HepG2 (cell line): ENCODE results near the gene NDUFB8. TPM values are rescaled to one million over a fixed set of nuclear protein-coding genes. Genes with fewer than 3 reads are reported as not detected.

Source experiments
- ARHGAP35 ChIP-seq: sonication (generic); formaldehyde crosslinking; IDR thresholded peaks from 2 replicates; pipeline ENCODE4 v1.9.0; 2022; ENCODE audit warnings: mild to moderate bottlenecking, inconsistent platforms, moderate library complexity, missing genetic modification reagents, borderline replicate concordance
- FOSL2 ChIP-seq: sonication (generic); formaldehyde crosslinking; IDR thresholded peaks from 2 replicates; pipeline ENCODE4 v1.4.0; 2020; ENCODE audit warnings: missing genetic modification reagents
- FOXO4 ChIP-seq: sonication (generic); formaldehyde crosslinking; conservative IDR thresholded peaks from 2 replicates; pipeline ENCODE4 v1.8.1; 2023; ENCODE audit warnings: missing genetic modification reagents
- GABPA ChIP-seq, 2 experiments: IDR thresholded peaks; 2 replicates each; pipeline ENCODE4 v1.6.1; 2011 to 2016; ENCODE audit warnings: low read depth in 2 of 2, low read length in 1 of 2, missing biosample characterization in 1 of 2, missing genetic modification characterization in 1 of 2
- JDP2 ChIP-seq: sonication (generic); formaldehyde crosslinking; IDR thresholded peaks from 2 replicates; pipeline ENCODE4 v1.8.1; 2022; ENCODE audit warnings: missing genetic modification reagents, borderline replicate concordance
- KLF12 ChIP-seq: sonication (generic); formaldehyde crosslinking; IDR thresholded peaks from 2 replicates; pipeline ENCODE4 v1.4.0; 2020; ENCODE audit warnings: missing genetic modification reagents, borderline replicate concordance
- KMT2A ChIP-seq: sonication (generic); formaldehyde crosslinking; IDR thresholded peaks from 2 replicates; pipeline ENCODE4 v1.4.0; 2020; ENCODE audit warnings: missing genetic modification reagents
- NFKBIZ ChIP-seq: IDR thresholded peaks from 2 replicates; pipeline ENCODE4 v1.6.1; 2018; ENCODE audit warnings: missing genetic modification reagents, missing compliant biosample characterization
- NR2C2 ChIP-seq: sonication (generic); formaldehyde crosslinking; IDR thresholded peaks from 2 replicates; pipeline ENCODE4 v1.4.0; 2020; ENCODE audit warnings: missing genetic modification reagents, mild to moderate bottlenecking, moderate library complexity, borderline replicate concordance
- SOX13 ChIP-seq, 3 experiments: fragments of 450-650 bp in 1 of 3; sonication (generic) in 1 of 3; formaldehyde crosslinking in 1 of 3; IDR thresholded peaks in 2 of 3; conservative IDR thresholded peaks in 1 of 3; 2 replicates each; pipeline versions ENCODE4 v1.5.0 to v1.6.1; 2016 to 2020; ENCODE audit warnings: antibody characterized with exemption in 1 of 3, mild to moderate bottlenecking in 1 of 3, missing compliant biosample characterization in 1 of 3, missing genetic modification reagents in 1 of 3, moderate library complexity in 1 of 3
- U2AF1 ChIP-seq: fragments of 200-400 bp; formaldehyde crosslinking; optimal IDR thresholded peaks from 2 replicates; pipeline ENCODE3; 2017; ENCODE audit warnings: mild to moderate bottlenecking, low read depth, low read length
- ZBTB25 ChIP-seq: IDR thresholded peaks from 2 replicates; pipeline ENCODE4 v1.6.1; 2018; ENCODE audit warnings: missing genetic modification reagents
- ZBTB7A ChIP-seq: sonication (generic); formaldehyde crosslinking; IDR thresholded peaks from 2 replicates; pipeline ENCODE4 v1.8.0; 2022; ENCODE audit warnings: mild to moderate bottlenecking, missing genetic modification reagents
- ZFP37 ChIP-seq: sonication (generic); formaldehyde crosslinking; IDR thresholded peaks from 2 replicates; pipeline ENCODE4 v1.4.0; 2020; ENCODE audit warnings: missing genetic modification reagents, borderline replicate concordance
- ZNF281 ChIP-seq: sonication (generic); formaldehyde crosslinking; IDR thresholded peaks from 2 replicates; pipeline ENCODE4 v1.4.0; 2020; ENCODE audit warnings: missing genetic modification reagents, borderline replicate concordance
- ZNF335 ChIP-seq: sonication (generic); formaldehyde crosslinking; IDR thresholded peaks from 2 replicates; pipeline ENCODE4 v1.4.0; 2020; ENCODE audit warnings: missing genetic modification reagents
- ZNF547 ChIP-seq: sonication (generic); formaldehyde crosslinking; IDR thresholded peaks from 2 replicates; pipeline ENCODE4 v1.5.1; 2020; ENCODE audit warnings: mild to moderate bottlenecking, missing genetic modification reagents
- ZNF569 ChIP-seq: sonication (generic); formaldehyde crosslinking; IDR thresholded peaks from 2 replicates; pipeline ENCODE4 v1.5.0; 2020; ENCODE audit warnings: mild to moderate bottlenecking, missing genetic modification reagents, moderate library complexity, borderline replicate concordance
- ZNF670 ChIP-seq: sonication (generic); formaldehyde crosslinking; IDR thresholded peaks from 2 replicates; pipeline ENCODE4 v1.8.0; 2022; ENCODE audit warnings: mild to moderate bottlenecking, missing genetic modification reagents, borderline replicate concordance
- ZNF784 ChIP-seq: sonication (generic); formaldehyde crosslinking; IDR thresholded peaks from 2 replicates; pipeline ENCODE4 v1.5.1; 2020; ENCODE audit warnings: missing genetic modification reagents, mild to moderate bottlenecking, borderline replicate concordance
- polyA plus RNA-seq, 8 experiments: library from polyadenylated mRNA; depleted of rRNA in 3 of 8; stranded (reverse) in 7 of 8; unstranded in 1 of 8; fragments of >200 nt; fragmentation: Illumina TruSeq in 4 of 8; extraction: Trizol in 4 of 8; gene quantifications; 2 replicates each; pipeline versions ENCODE4 v1.2.1 to v1.2.3, GENCODE V29; 2011 to 2016; ENCODE audit warnings: low read depth in 4 of 8, missing spikeins in 1 of 8, mixed read lengths in 1 of 8; ENCODE audit not compliant: insufficient read depth in 1 of 8
- total RNA-seq, 5 experiments: library from RNA; depleted of rRNA; stranded (reverse); fragments of >200 nt; fragmentation: Illumina TruSeq; extraction: Trizol; gene quantifications; 2 replicates each; pipeline ENCODE4 v1.2.3, GENCODE V29; 2016; ENCODE audit warnings: low read depth in 1 of 5

NDUFB8 gene
- total and polyA plus RNA-seq, 2 of the 13 experiments (the other 11 are each of a cell fraction or from before 2014, with no cell fraction given), result 210 to 216 TPM

GRCh38 chr10:100535715-100536353 lies 6.2 kb upstream of the NDUFB8 start, which contains the start of gene HIF1AN (continued):
- peak; percentile 66; the same call in 1 of the 2 replicates for TF ChIP-seq ZNF670 (CRISPR knock-in tag)
- peak; percentile 35; the same call in 1 of the 2 replicates for TF ChIP-seq ZNF281 (CRISPR knock-in tag)
- TF ChIP-seq U2AF1, result peak; percentile 77
- peak; percentile 54 for TF ChIP-seq FOSL2 (CRISPR knock-in tag)
- TF ChIP-seq KMT2A (CRISPR knock-in tag), result peak; percentile 73
- 0 out of 2 replicates have a peak, but pooled peaks have one; percentile 58 for TF ChIP-seq ZNF335 (CRISPR knock-in tag)
- no peak for TF ChIP-seq SOX13 (IDR thresholded peaks at IDR 0.05)
- TF ChIP-seq SOX13 (CRISPR knock-in tag; conservative IDR thresholded peaks at IDR 0.05 in 1 of 2, IDR thresholded peaks at IDR 0.05 in 1 of 2), result peak in 1 of 2 experiments; percentile 58; a peak in 2 of 4 replicates
- TF ChIP-seq KLF12 (CRISPR knock-in tag), result peak; percentile 72
- no peak; the same call in 1 of the 2 replicates for TF ChIP-seq ZBTB7A (CRISPR knock-in tag)
- TF ChIP-seq FOXO4 (CRISPR knock-in tag), result no peak
- TF ChIP-seq ZBTB25, result peak; percentile 74
- peak; percentile 95 for TF ChIP-seq NR2C2 (CRISPR knock-in tag)
- peak; percentile 43; the same call in 1 of the 2 replicates for TF ChIP-seq NFKBIZ (CRISPR knock-in tag)
- TF ChIP-seq ZNF547 (CRISPR knock-in tag), result peak; percentile 36; the same call in 1 of the 2 replicates
- TF ChIP-seq ZFP37 (CRISPR knock-in tag), result no peak
- no peak for TF ChIP-seq ZNF569 (CRISPR knock-in tag)
- TF ChIP-seq GABPA (IDR thresholded peaks at IDR 0.05; ENCODE audit: low read depth, low read length), result peak; percentile 79
- peak; percentile 96 for TF ChIP-seq GABPA (CRISPR knock-in tag; IDR thresholded peaks at IDR 0.05; ENCODE audit: low read depth)
- no peak for TF ChIP-seq JDP2
- no peak for TF ChIP-seq ARHGAP35 (CRISPR knock-in tag)
- TF ChIP-seq ZNF784, result no peak
